Chondrocyte (in vitro differentiated cells): Measurements from ENCODE around the gene INPP4B. TPM values are rescaled to one million over a fixed set of nuclear protein-coding genes. Genes with fewer than 3 reads are reported as not detected.
A peak's percentile ranks its signal among the peaks of the same experiment; 100 is the strongest.

Source experiments
- DNase-seq: peaks from one replicate; pipeline ENCODE4 v3.0.0; 2021; ENCODE audit warnings: mixed read lengths, low spot score
- H3K27ac Mint-ChIP-seq: one replicate; pipeline ENCODE4 v1.8.0; 2021; ENCODE audit warnings: mild to moderate bottlenecking, moderate library complexity, mixed read lengths; ENCODE audit not compliant: unreplicated experiment
- H3K27me3 Mint-ChIP-seq: 2 replicates; pipeline ENCODE4 v1.8.0; 2021; ENCODE audit warnings: low read depth, mixed read lengths
- H3K36me3 Mint-ChIP-seq: 2 replicates; pipeline ENCODE4 v1.8.0; 2021; ENCODE audit warnings: low read depth, mixed read lengths
- H3K4me1 Mint-ChIP-seq: 2 replicates; pipeline ENCODE4 v1.8.0; 2021; ENCODE audit warnings: low read depth, mild to moderate bottlenecking, mixed read lengths
- H3K4me3 Mint-ChIP-seq: one replicate; pipeline ENCODE4 v1.8.0; 2021; ENCODE audit warnings: mild to moderate bottlenecking, moderate library complexity, mixed read lengths; ENCODE audit not compliant: unreplicated experiment
- H3K9me3 Mint-ChIP-seq: 2 replicates; pipeline ENCODE4 v1.8.0; 2021; ENCODE audit warnings: low read depth, mixed read lengths
- CTCF ChIP-seq: fragments of 200-600 bp; sonication (generic); IDR thresholded peaks from 2 replicates; pipeline ENCODE4 v1.5.0; 2021; ENCODE audit warnings: antibody characterized with exemption, mild to moderate bottlenecking, moderate library complexity
- total RNA-seq: library from RNA; stranded (reverse); gene quantifications from 3 replicates; pipeline ENCODE4 v1.2.1, GENCODE V29; 2021

INPP4B gene
- total RNA-seq, 1 donor from 2014 or later: 30.0 TPM

- H3K27me3 Mint-ChIP-seq: no peaks in the 10 kb centered on the region
Observed at GRCh38 chr4:142144813-142145212, 701.3 kb downstream of the INPP4B start.

GRCh38 chr4:142142366-142143054, 703.6 kb downstream of the INPP4B start:
- Mint-ChIP-seq H3K9me3 (no peaks in the 10 kb centered on the region), H3K4me1 (peaks cover 3% of the 10 kb centered on the region), H3K27ac (no peak overlapping the region), H3K36me3 (peaks cover 12% of the 10 kb centered on the region), H3K4me3 (no peak overlapping the region), H3K27me3 (no peaks in the 10 kb centered on the region)
- no peak for DNase-seq
- no peak for TF ChIP-seq CTCF

More at GRCh38 chr4:142144813-142145212, 701.3 kb downstream of the INPP4B start:
- Mint-ChIP-seq H3K36me3 (peaks cover 20% of the 10 kb centered on the region), H3K4me3 (no peak overlapping the region), H3K4me1 (peaks cover 3% of the 10 kb centered on the region), H3K27ac (no peak overlapping the region), H3K9me3 (no peaks in the 10 kb centered on the region)
- TF ChIP-seq CTCF: no peak
- DNase-seq: no peak

GRCh38 chr4:142141224-142141623, 704.9 kb downstream of the INPP4B start:
- peaks cover 14% of the 10 kb centered on the region for H3K36me3 Mint-ChIP-seq
- H3K4me3 Mint-ChIP-seq: no peak overlapping the region
- peaks cover 8% of the 10 kb centered on the region for H3K9me3 Mint-ChIP-seq
- no peaks in the 10 kb centered on the region for H3K27me3 Mint-ChIP-seq
- H3K4me1 Mint-ChIP-seq: no peaks in the 10 kb centered on the region
- no peak overlapping the region for H3K27ac Mint-ChIP-seq
- no peak for DNase-seq
- no peak for TF ChIP-seq CTCF

GRCh38 chr4:142130666-142131065, 715.4 kb downstream of the INPP4B start:
- H3K9me3 Mint-ChIP-seq: no peaks in the 10 kb centered on the region
- no peak overlapping the region for H3K4me3 Mint-ChIP-seq
- TF ChIP-seq CTCF: no peak
- DNase-seq: no peak
- H3K36me3 Mint-ChIP-seq: no peaks in the 10 kb centered on the region
- H3K27ac Mint-ChIP-seq: peak overlapping the region; percentile 20
- H3K4me1 Mint-ChIP-seq: peaks cover 24% of the 10 kb centered on the region
- no peaks in the 10 kb centered on the region for H3K27me3 Mint-ChIP-seq

- no peak for DNase-seq
- Mint-ChIP-seq H3K4me1 (peaks cover 24% of the 10 kb centered on the region), H3K27me3 (no peaks in the 10 kb centered on the region), H3K4me3 (no peak overlapping the region), H3K27ac (peak overlapping the region; percentile 52), H3K36me3 (no peaks in the 10 kb centered on the region), H3K9me3 (no peaks in the 10 kb centered on the region)
- no peak for TF ChIP-seq CTCF
Observed at GRCh38 chr4:142129931-142130330, 716.2 kb downstream of the INPP4B start.
